ENCODE data around the gene ABCC5.

DNA sequence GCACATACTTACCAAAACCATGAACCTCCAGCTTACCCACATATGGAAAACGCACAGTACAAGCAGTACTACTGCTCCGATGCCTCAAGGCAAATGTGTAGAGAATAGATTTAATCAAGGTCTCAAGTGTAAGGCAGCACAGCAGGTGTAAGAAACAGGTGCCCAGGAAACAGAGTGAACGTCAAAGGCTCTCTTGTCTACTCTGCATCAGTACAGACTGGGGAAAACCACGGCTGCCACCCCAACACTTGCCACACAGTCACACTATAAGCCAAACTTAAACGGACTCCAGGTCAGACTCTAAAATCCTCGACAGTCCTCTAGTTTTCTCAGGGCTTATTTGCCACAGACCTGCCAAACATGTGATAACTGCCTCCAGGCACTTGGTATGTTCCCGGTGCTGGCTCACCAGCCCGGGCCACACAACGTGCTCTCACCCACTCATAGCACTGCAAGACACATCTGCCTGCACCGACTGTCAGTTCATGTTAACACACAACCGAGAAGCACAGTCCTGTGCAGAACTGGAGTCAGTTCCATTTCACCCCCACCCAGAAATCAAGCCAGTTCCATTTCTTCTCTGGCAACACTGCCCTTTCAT, 30.6 kb downstream of the ABCC5 start:
- TF ChIP-seq CTCF (conservative IDR thresholded peaks at IDR 0.05) (no peak), EZH2 (IDR thresholded peaks at IDR 0.05; ENCODE audit: low read depth) (no peak)

Data from PC-9 (cell line).